ACC112 (cell line): ENCODE data around the gene ATG7.
"Not testable (repeated sequence)": the region's sequence is repeated elsewhere in the genome, so short reads cannot be mapped to it uniquely, and the experiment has no call there.

Experiments used
- H2AFZ ChIP-seq: fragments of 200-600 bp; sonication (generic); one replicate; pipeline ENCODE4 v1.6.0; 2017; ENCODE audit warnings: antibody characterized with exemption, low read length; ENCODE audit not compliant: unreplicated experiment
- H3K27ac ChIP-seq: fragments of 200-600 bp; sonication (generic); 2 replicates; pipeline ENCODE4 v1.5.1; 2014; ENCODE audit warnings: low read depth, mild to moderate bottlenecking, antibody characterized with exemption, low read length, moderate library complexity
- H3K27me3 ChIP-seq: fragments of 200-600 bp; sonication (generic); 2 replicates; pipeline ENCODE4 v1.6.1; 2014; ENCODE audit warnings: mild to moderate bottlenecking, antibody characterized with exemption, low read length, moderate library complexity, mixed read lengths; ENCODE audit not compliant: insufficient read depth
- H3K36me3 ChIP-seq: fragments of 200-600 bp; sonication (generic); 2 replicates; pipeline ENCODE4 v1.6.1; 2016; ENCODE audit warnings: mild to moderate bottlenecking, antibody characterized with exemption, low read length, moderate library complexity, mixed read lengths; ENCODE audit not compliant: insufficient read depth
- H3K4me1 ChIP-seq: fragments of 200-600 bp; sonication (generic); one replicate; pipeline ENCODE4 v1.6.1; 2016; ENCODE audit warnings: low read length, mixed read lengths; ENCODE audit not compliant: insufficient read depth, unreplicated experiment, control insufficient read depth
- H3K4me3 ChIP-seq: fragments of 200-600 bp; sonication (generic); 2 replicates; pipeline ENCODE4 v1.5.1; 2014; ENCODE audit warnings: mild to moderate bottlenecking, low read depth, low read length
- H3K79me2 ChIP-seq: fragments of 200-600 bp; sonication (generic); one replicate; pipeline ENCODE4 v1.6.0; 2016; ENCODE audit warnings: low read length; ENCODE audit not compliant: control insufficient read depth, unreplicated experiment, insufficient read depth

ATG7 gene

GRCh38 chr3:11587766-11588165, 315.6 kb downstream of the ATG7 start:
- H3K4me3 ChIP-seq, result no peak overlapping the region
- H3K4me1 ChIP-seq, result peaks cover 54% of the 10 kb centered on the region
- peaks cover 98% of the 10 kb centered on the region for H3K79me2 ChIP-seq
- no peak overlapping the region for H3K27ac ChIP-seq
- H3K36me3 ChIP-seq, result no peaks in the 10 kb centered on the region; the same call in 1 of the 2 replicates
- no peaks in the 10 kb centered on the region for H3K27me3 ChIP-seq
- H2AFZ ChIP-seq, result no peak overlapping the region

GRCh38 chr3:11588338-11588737, 316.1 kb downstream of the ATG7 start:
- peaks cover 54% of the 10 kb centered on the region for H3K4me1 ChIP-seq
- H3K4me3 ChIP-seq, result no peak overlapping the region
- H3K27me3 ChIP-seq, result no peaks in the 10 kb centered on the region
- H3K79me2 ChIP-seq, result peaks cover 98% of the 10 kb centered on the region
- no peaks in the 10 kb centered on the region; the same call in 1 of the 2 replicates for H3K36me3 ChIP-seq
- no peak overlapping the region for H3K27ac ChIP-seq
- no peak overlapping the region for H2AFZ ChIP-seq

- Histone ChIP-seq H3K79me2 (peaks cover 98% of the 10 kb centered on the region), H3K4me1 (peaks cover 52% of the 10 kb centered on the region), H3K4me3 (no peak overlapping the region), H2AFZ (no peak overlapping the region), H3K27me3 (no peaks in the 10 kb centered on the region), H3K36me3 (no peaks in the 10 kb centered on the region; the same call in 1 of the 2 replicates), H3K27ac (no peak overlapping the region)
Observed at GRCh38 chr3:11588755-11589154, 316.6 kb downstream of the ATG7 start.

GRCh38 chr3:11589706-11590105, 317.5 kb downstream of the ATG7 start:
- Histone ChIP-seq H3K4me3 (no peak overlapping the region), H2AFZ (no peak overlapping the region), H3K79me2 (peaks cover 98% of the 10 kb centered on the region), H3K36me3 (no peaks in the 10 kb centered on the region; the same call in 1 of the 2 replicates), H3K27me3 (no peaks in the 10 kb centered on the region), H3K4me1 (peaks cover 46% of the 10 kb centered on the region), H3K27ac (no peak overlapping the region)

- peaks cover 39% of the 10 kb centered on the region for H3K4me1 ChIP-seq
- no peaks in the 10 kb centered on the region; the same call in 1 of the 2 replicates for H3K36me3 ChIP-seq
- H3K27me3 ChIP-seq, result no peaks in the 10 kb centered on the region
- H2AFZ ChIP-seq, result no peak overlapping the region
- H3K79me2 ChIP-seq, result peaks cover 88% of the 10 kb centered on the region
- H3K4me3 ChIP-seq, result 0 out of 2 replicates have a peak overlapping the region, but pooled peaks have one; percentile 24
- peak overlapping the region; percentile 69 for H3K27ac ChIP-seq
Observed at GRCh38 chr3:11591002-11591355, 318.8 kb downstream of the ATG7 start.

- peak overlapping the region; percentile 69 for H3K27ac ChIP-seq
- no peak overlapping the region for H2AFZ ChIP-seq
- H3K27me3 ChIP-seq, result no peaks in the 10 kb centered on the region
- H3K79me2 ChIP-seq, result peaks cover 87% of the 10 kb centered on the region
- H3K4me3 ChIP-seq, result peak overlapping the region; percentile 14; the same call in 1 of the 2 replicates
- H3K4me1 ChIP-seq, result peaks cover 32% of the 10 kb centered on the region
- peaks cover 1% of the 10 kb centered on the region; the same call in 1 of the 2 replicates for H3K36me3 ChIP-seq
Observed at GRCh38 chr3:11591391-11592282, 319.4 kb downstream of the ATG7 start.

GRCh38 chr3:11592445-11593298, 320.5 kb downstream of the ATG7 start:
- peaks cover 6% of the 10 kb centered on the region; the same call in 1 of the 2 replicates for H3K36me3 ChIP-seq
- H3K27me3 ChIP-seq, result no peaks in the 10 kb centered on the region
- no peak overlapping the region for H2AFZ ChIP-seq
- H3K79me2 ChIP-seq, result peaks cover 87% of the 10 kb centered on the region
- H3K27ac ChIP-seq, result peak overlapping the region; percentile 69
- peaks cover 32% of the 10 kb centered on the region for H3K4me1 ChIP-seq
- H3K4me3 ChIP-seq, result peak overlapping the region; percentile 14; the same call in 1 of the 2 replicates

GRCh38 chr3:11593318-11594034, 321.3 kb downstream of the ATG7 start:
- no peak overlapping the region for H3K4me3 ChIP-seq
- peaks cover 87% of the 10 kb centered on the region for H3K79me2 ChIP-seq
- peak overlapping the region; percentile 69; the same call in 1 of the 2 replicates for H3K27ac ChIP-seq
- H3K36me3 ChIP-seq, result peaks cover 6% of the 10 kb centered on the region; the same call in 1 of the 2 replicates
- H2AFZ ChIP-seq, result no peak overlapping the region
- no peaks in the 10 kb centered on the region for H3K27me3 ChIP-seq
- peaks cover 32% of the 10 kb centered on the region for H3K4me1 ChIP-seq

GRCh38 chr3:11595024-11595423, 322.8 kb downstream of the ATG7 start:
- Histone ChIP-seq H3K4me1 (peaks cover 36% of the 10 kb centered on the region), H3K79me2 (peaks cover 80% of the 10 kb centered on the region)
- not testable (repeated sequence) for H3K4me3 ChIP-seq, H2AFZ ChIP-seq, H3K27ac ChIP-seq, H3K27me3 ChIP-seq, H3K36me3 ChIP-seq

- Histone ChIP-seq H2AFZ (no peak overlapping the region), H3K27me3 (no peaks in the 10 kb centered on the region), H3K79me2 (peaks cover 66% of the 10 kb centered on the region), H3K36me3 (peaks cover 6% of the 10 kb centered on the region; the same call in 1 of the 2 replicates), H3K27ac (no peak overlapping the region), H3K4me1 (peaks cover 37% of the 10 kb centered on the region), H3K4me3 (no peak overlapping the region)
Observed at GRCh38 chr3:11596387-11596786, 324.2 kb downstream of the ATG7 start.
